IPS DF 6.9 (cell line): ENCODE data around the gene RDH12.
"Not testable (repeated sequence)": the region's sequence is repeated elsewhere in the genome, so short reads cannot be mapped to it uniquely, and the experiment has no call there.

Experiments
- DNase-seq: peaks from one replicate; pipeline ENCODE4 v3.0.0-alpha.2; 2013; ENCODE audit warnings: low read depth, low spot score
- H3K27ac ChIP-seq: one replicate; pipeline ENCODE4 v1.5.1; 2013; ENCODE audit warnings: low read length, control low read depth
- H3K27me3 ChIP-seq: 2 replicates; pipeline ENCODE4 v1.6.1; 2013; ENCODE audit warnings: mild to moderate bottlenecking, low read length; ENCODE audit not compliant: control insufficient read depth, insufficient read depth
- H3K36me3 ChIP-seq: 2 replicates; pipeline ENCODE4 v1.6.1; 2013; ENCODE audit warnings: low read length; ENCODE audit not compliant: control insufficient read depth, insufficient read depth
- H3K4me1 ChIP-seq: 2 replicates; pipeline ENCODE4 v1.6.1; 2013; ENCODE audit warnings: low read length; ENCODE audit not compliant: control insufficient read depth, insufficient read depth
- H3K4me3 ChIP-seq: 2 replicates; pipeline ENCODE4 v1.5.1; 2013; ENCODE audit warnings: mild to moderate bottlenecking, low read length
- H3K9me3 ChIP-seq: 2 replicates; pipeline ENCODE4 v1.6.1; 2013; ENCODE audit warnings: low read length, inconsistent platforms; ENCODE audit not compliant: control insufficient read depth, insufficient read depth
- WGBS: extraction: QIAGEN DNeasy Blood & Tissue Kit; methylation state at CpG from one replicate; pipeline ENCODE4 v1.1.7; 2013; ENCODE audit warnings: mixed read lengths, missing lambda C conversion rate; ENCODE audit not compliant: insufficient read length, insufficient coverage; 5-methylcytosine and 5-hydroxymethylcytosine counted together

Gene RDH12

DNA sequence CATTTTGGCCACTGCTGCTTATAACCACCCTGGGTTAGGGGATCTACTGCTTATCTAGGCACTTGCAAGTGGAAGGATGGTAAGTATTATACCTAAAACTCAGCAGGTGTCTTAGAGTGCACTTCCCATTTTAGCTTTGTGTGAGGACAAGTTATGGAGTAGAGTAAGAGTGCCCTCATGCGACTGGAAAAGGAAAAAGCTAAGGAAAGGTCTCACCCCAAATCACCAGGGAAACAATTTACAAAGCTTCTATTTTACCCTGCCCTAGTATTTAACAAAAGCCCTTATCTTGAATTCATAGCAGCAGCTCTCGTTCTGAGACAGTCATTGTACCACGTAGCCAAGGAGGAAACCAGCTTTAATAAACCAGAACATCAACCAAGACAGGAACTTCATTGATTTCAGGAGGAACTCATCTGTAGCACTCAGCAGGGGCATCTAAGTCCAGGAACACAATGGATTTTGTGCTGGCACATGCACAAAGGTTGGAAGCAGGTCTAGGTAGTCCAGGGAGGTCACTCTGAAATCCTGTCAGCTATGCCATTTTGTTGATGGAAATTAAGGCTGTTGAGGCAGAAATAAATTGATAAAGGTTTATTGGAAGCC lies 2.9 kb downstream of the RDH12 start:
- Histone ChIP-seq H3K36me3 (no peaks in the 10 kb centered on the region), H3K9me3 (no peaks in the 10 kb centered on the region), H3K4me1 (no peaks in the 10 kb centered on the region), H3K27ac (no peak overlapping the region), H3K4me3 (no peak overlapping the region), H3K27me3 (no peaks in the 10 kb centered on the region)
- peak; percentile 61 for DNase-seq
- WGBS = no CpG with 5 or more reads among the region's 3 CpGs

DNA sequence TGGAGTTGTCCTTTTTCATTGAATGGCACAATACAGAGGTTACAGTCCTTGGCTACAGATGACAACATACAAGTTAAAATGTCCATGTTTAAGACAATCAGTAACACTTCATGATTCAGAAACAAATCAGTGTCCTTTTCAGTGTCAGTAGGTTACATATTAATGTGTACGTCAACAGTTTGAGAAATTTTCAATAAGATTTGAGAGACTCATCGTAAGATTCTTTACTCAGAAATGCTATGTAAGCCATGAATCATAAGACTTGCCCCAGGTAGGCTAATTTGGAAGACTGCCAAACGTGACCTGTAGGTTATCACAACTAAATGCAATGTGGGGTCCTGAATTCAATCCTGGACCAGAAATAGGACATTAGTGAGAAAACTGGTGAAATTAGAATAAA lies 3.5 kb downstream of the RDH12 start:
- no peak for DNase-seq
- H3K36me3 ChIP-seq = no peaks in the 10 kb centered on the region
- no CpG with 5 or more reads among the region's 3 CpGs for WGBS
- H3K27ac ChIP-seq = no peak overlapping the region
- H3K4me1 ChIP-seq = no peaks in the 10 kb centered on the region
- H3K4me3 ChIP-seq = no peak overlapping the region
- no peaks in the 10 kb centered on the region for H3K27me3 ChIP-seq
- no peaks in the 10 kb centered on the region for H3K9me3 ChIP-seq

DNA sequence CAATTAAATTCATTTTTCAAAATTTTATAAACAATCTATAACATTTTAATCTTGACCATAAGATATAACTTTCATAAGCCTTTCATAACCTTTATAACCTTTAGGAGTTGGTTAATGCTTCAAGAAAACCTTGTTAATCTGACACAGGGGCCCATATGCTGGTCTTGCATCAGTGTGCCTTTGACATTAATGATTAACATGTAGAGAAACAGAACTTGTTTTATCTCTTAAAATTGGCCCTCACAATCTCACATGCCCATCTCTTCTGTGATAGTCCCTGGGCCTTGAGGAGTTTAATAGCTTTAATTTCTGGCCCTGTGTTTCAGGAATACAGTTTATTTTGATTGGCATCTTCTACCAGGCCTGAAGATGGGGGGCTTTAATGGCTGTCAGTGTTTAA lies 7.7 kb downstream of the RDH12 start:
- not testable (repeated sequence) for H3K4me3 ChIP-seq, DNase-seq, H3K36me3 ChIP-seq, H3K27me3 ChIP-seq, H3K9me3 ChIP-seq, H3K27ac ChIP-seq, H3K4me1 ChIP-seq

DNA sequence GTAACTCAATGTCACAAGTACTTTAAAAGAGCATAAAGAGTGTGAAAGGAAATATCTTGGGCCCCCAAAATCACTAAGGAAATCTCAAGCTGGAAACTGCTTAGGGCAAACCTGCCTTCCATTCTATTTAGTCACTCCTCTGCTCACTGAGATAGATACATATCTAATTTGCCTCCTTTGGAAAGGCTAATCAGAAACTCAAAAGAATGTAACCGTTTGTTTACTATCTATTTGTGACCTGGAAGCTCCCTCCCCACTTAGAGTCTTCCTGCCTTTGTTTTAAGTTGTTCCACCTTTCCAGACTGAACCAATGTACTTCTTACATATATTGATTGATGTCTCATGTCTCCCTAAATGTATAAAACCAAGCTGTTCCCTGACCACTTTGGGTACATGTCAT lies 8.1 kb downstream of the RDH12 start:
- not testable (repeated sequence) for H3K4me3 ChIP-seq

DNA sequence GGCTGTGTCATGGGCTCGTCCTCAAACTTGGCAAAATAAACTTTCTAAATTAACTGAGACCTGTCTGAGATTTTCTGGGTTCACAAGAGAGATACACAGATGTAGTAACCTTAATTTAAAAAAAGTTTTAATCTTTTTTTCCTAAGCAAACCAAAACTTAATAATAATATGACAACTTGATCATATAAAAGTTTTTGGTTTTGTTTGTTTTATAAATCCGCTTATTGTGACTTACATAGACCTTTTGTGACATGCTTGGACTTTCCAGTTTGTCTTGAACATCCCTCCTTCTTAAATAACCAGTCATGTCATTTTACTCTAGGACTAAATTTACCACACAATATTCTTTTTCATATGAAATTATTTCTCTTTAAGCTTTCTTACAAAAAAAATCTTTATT lies 8.5 kb downstream of the RDH12 start:
- Histone ChIP-seq H3K4me1 (no peaks in the 10 kb centered on the region), H3K4me3 (no peak overlapping the region), H3K9me3 (no peaks in the 10 kb centered on the region), H3K36me3 (no peaks in the 10 kb centered on the region), H3K27ac (no peak overlapping the region), H3K27me3 (no peaks in the 10 kb centered on the region)
- WGBS = no CpG with 5 or more reads among the region's 2 CpGs
- DNase-seq = peak; percentile 27

More for the DNA sequence above, 8.1 kb downstream of the RDH12 start:
- not testable (repeated sequence) for H3K27ac ChIP-seq, DNase-seq, H3K4me1 ChIP-seq, H3K36me3 ChIP-seq, H3K27me3 ChIP-seq, H3K9me3 ChIP-seq
- WGBS = no CpG with 5 or more reads among the region's 1 CpG

DNA sequence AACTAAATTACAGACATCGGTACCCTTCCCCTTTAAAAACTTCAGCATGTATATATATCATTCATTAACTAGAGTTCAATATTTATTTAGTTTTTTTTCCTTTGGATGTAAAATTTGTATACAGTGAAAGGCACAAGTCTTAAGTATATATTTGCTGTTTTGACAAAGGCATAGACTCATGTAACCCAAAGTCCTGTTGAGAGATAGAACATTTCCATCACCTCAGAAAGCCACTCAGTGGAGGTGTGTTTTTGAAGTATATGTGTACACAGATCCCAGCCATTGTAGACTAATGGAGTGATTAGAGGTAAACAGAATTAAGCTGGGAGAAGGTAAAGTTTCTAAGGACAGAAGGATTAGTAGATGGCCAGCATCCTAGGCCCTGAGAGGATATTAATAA lies 15.4 kb downstream of the RDH12 start:
- Histone ChIP-seq H3K4me1 (no peaks in the 10 kb centered on the region), H3K27ac (no peak overlapping the region), H3K4me3 (no peak overlapping the region), H3K9me3 (no peaks in the 10 kb centered on the region), H3K36me3 (no peaks in the 10 kb centered on the region), H3K27me3 (no peaks in the 10 kb centered on the region)
- WGBS = 100% methylated on average over 1 of the region's 1 CpG
- no peak for DNase-seq

DNA sequence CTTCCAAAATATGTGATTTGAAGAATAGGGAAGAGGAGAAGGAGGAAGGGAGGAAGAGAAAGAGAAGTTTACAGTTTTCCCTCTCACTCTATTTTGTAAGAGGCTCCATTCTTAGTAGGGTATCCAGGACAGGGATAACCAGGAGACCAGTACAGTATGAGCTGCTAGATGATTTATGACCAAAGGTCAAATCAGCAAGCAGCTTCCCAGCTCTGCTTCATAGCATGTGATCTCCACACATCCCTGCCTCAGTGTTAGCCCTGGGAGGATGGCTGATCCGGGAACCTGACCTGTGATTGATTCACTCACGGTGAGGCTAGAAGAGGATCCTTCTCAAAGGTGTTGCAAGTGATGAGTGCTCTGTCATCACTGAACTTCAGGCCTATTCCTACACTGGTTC lies 16.6 kb downstream of the RDH12 start:
- Histone ChIP-seq H3K27ac (no peak overlapping the region), H3K4me3 (no peak overlapping the region), H3K4me1 (no peaks in the 10 kb centered on the region), H3K27me3 (no peaks in the 10 kb centered on the region), H3K9me3 (no peaks in the 10 kb centered on the region), H3K36me3 (no peaks in the 10 kb centered on the region)
- WGBS = no CpG with 5 or more reads among the region's 2 CpGs
- no peak for DNase-seq

DNA sequence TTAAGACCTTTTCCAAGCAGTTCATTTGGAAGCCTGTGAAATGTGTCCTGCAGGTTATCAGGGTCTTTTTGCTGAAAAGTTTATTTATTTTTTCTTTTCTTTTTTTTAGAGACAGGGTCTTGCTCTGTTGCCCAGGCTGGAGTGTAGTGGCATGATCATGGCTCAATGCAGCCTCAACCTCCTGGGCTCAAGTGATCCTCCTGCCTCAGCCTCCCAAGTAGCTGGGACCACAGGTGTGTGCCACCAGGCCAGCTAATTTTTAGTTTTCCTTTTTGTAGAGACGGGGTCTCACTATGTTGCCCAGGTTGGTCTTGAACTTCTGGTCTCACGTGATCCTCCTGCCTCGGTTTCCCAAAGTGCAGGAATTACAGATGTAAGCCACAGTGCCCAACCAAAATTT lies 17.7 kb downstream of the RDH12 start:
- no CpG with 5 or more reads among the region's 3 CpGs for WGBS
- H3K4me3 ChIP-seq, DNase-seq, H3K4me1 ChIP-seq, H3K36me3 ChIP-seq, H3K9me3 ChIP-seq, H3K27ac ChIP-seq, H3K27me3 ChIP-seq: not testable (repeated sequence)

DNA sequence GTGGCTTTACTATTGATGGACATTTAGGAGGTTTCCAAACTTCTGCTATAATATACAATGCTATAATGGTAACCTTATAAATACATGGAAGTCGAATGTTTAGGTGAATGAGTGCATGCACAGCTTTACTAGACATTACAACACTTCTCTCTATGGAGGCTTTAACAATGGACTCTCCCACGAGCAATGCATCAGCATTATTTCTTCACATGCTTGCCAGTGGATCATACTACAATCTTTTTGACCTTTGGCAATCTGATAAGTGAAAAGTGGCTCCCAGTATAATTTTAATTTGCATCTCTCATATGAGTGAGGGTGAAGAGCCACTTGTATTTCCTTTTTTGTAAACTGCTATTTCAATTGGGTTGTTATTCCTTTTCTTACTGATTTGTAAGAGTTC lies 18.2 kb downstream of the RDH12 start:
- no peaks in the 10 kb centered on the region for H3K27me3 ChIP-seq
- no CpG with 5 or more reads among the region's 2 CpGs for WGBS
- H3K27ac ChIP-seq = no peak overlapping the region
- H3K4me3 ChIP-seq = no peak overlapping the region
- DNase-seq = no peak
- no peaks in the 10 kb centered on the region for H3K9me3 ChIP-seq
- no peaks in the 10 kb centered on the region for H3K4me1 ChIP-seq
- H3K36me3 ChIP-seq = no peaks in the 10 kb centered on the region

DNA sequence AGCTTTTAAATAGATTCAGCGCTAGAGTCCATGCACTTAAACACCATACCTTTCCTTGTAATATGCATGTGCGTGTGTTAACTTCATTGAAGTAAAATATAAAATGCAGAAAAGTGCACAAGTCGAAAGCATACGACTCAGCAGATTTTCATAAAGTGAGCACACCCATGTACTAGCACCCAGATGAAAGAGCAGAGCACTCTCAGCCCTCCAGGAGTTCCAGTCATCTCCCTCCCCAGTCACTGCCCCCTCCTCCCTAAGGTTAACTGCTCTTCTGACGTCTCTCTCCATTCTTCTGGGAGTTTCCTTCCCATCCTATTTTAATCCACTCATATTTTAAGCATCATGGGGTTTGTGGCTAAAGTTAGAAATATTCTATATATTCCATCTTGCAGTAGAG lies 20.2 kb downstream of the RDH12 start:
- DNase-seq = no peak
- Histone ChIP-seq H3K27ac (no peak overlapping the region), H3K4me1 (no peaks in the 10 kb centered on the region), H3K9me3 (no peaks in the 10 kb centered on the region), H3K4me3 (no peak overlapping the region), H3K36me3 (no peaks in the 10 kb centered on the region), H3K27me3 (no peaks in the 10 kb centered on the region)
- no CpG with 5 or more reads among the region's 5 CpGs for WGBS

DNA sequence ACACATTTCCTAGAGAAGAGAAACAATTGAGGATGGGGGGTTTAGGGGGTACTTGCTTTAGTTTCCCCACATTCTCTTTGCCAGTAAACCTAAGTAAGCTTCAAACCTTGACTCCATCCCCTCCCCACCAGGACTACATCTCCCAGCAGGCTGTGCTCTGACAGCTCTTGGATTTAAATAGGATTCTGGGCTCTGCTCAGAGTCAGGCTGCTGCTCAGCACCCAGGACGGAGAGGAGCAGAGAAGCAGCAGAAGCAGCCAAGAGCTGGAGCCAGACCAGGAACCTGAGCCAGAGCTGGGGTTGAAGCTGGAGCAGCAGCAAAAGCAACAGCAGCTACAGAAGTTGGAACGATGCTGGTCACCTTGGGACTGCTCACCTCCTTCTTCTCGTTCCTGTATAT lies 20.6 kb downstream of the RDH12 start:
- no peaks in the 10 kb centered on the region for H3K9me3 ChIP-seq
- no peaks in the 10 kb centered on the region for H3K36me3 ChIP-seq
- no peak overlapping the region for H3K4me3 ChIP-seq
- no peak for DNase-seq
- no peaks in the 10 kb centered on the region for H3K4me1 ChIP-seq
- no peak overlapping the region for H3K27ac ChIP-seq
- no peaks in the 10 kb centered on the region for H3K27me3 ChIP-seq
- WGBS = no CpG with 5 or more reads among the region's 3 CpGs
